MM.1S (cell line): Measurements from ENCODE around the gene PRLHR.

Experiments used
- DNase-seq: peaks from one replicate; pipeline ENCODE4 v3.0.0-alpha.2; 2015
- H2AFZ ChIP-seq: fragments of 300-600 bp; sonication (generic); 2 replicates; pipeline ENCODE4 v1.6.0; 2016; ENCODE audit warnings: antibody characterized with exemption, low read length
- H3F3A ChIP-seq: fragments of 300-600 bp; sonication (generic); 2 replicates; pipeline ENCODE4 v1.6.1; 2016; ENCODE audit warnings: mild to moderate bottlenecking, antibody characterized with exemption, low read length, moderate library complexity, mixed read lengths; ENCODE audit not compliant: insufficient read depth
- H3K27ac ChIP-seq: fragments of 300-600 bp; sonication (generic); 2 replicates; pipeline ENCODE4 v1.5.1; 2016; ENCODE audit warnings: mild to moderate bottlenecking, low read length
- H3K27me3 ChIP-seq: fragments of 300-600 bp; sonication (generic); replicated peaks from 2 replicates; pipeline ENCODE4 v1.6.0; 2016; ENCODE audit warnings: low read length; ENCODE audit not compliant: insufficient read depth
- H3K36me3 ChIP-seq: fragments of 300-600 bp; sonication (generic); replicated peaks from 2 replicates; pipeline ENCODE4 v1.6.1; 2016; ENCODE audit warnings: mild to moderate bottlenecking, low read length, mixed read lengths; ENCODE audit not compliant: insufficient read depth
- H3K4me1 ChIP-seq: fragments of 300-600 bp; sonication (generic); 2 replicates; pipeline ENCODE4 v1.6.1; 2016; ENCODE audit warnings: low read length, mixed read lengths
- H3K4me2 ChIP-seq: fragments of 300-600 bp; sonication (generic); 2 replicates; pipeline ENCODE4 v1.6.0; 2016; ENCODE audit warnings: low read depth, low read length
- H3K4me3 ChIP-seq: fragments of 300-600 bp; sonication (generic); 2 replicates; pipeline ENCODE4 v1.5.1; 2016; ENCODE audit warnings: low read length, mixed read lengths
- H3K79me2 ChIP-seq: fragments of 300-600 bp; sonication (generic); 2 replicates; pipeline ENCODE4 v1.6.1; 2016; ENCODE audit warnings: mixed run types, low read length, mixed read lengths
- H3K9ac ChIP-seq: fragments of 300-600 bp; sonication (generic); 2 replicates; pipeline ENCODE4 v1.6.1; 2016; ENCODE audit warnings: low read length, mixed read lengths
- H3K9me2 ChIP-seq: fragments of 300-600 bp; sonication (generic); replicated peaks from 2 replicates; pipeline ENCODE4 v1.6.1; 2016; ENCODE audit warnings: mild to moderate bottlenecking, low read length, mixed read lengths; ENCODE audit not compliant: insufficient read depth
- H3K9me3 ChIP-seq: fragments of 300-600 bp; sonication (generic); replicated peaks from 2 replicates; pipeline ENCODE4 v1.6.1; 2016; ENCODE audit warnings: mild to moderate bottlenecking, low read length, mixed read lengths; ENCODE audit not compliant: insufficient read depth
- H4K20me1 ChIP-seq: fragments of 300-600 bp; sonication (generic); 2 replicates; pipeline ENCODE4 v1.6.1; 2016; ENCODE audit warnings: mild to moderate bottlenecking, low read length, moderate library complexity, mixed read lengths; ENCODE audit not compliant: insufficient read depth
- EZH2 ChIP-seq: fragments of 300-600 bp; sonication (generic); optimal IDR thresholded peaks from 2 replicates; pipeline ENCODE3; 2017; ENCODE audit warnings: low read depth, mild to moderate bottlenecking, antibody characterized with exemption, low read length, mixed read lengths
- EZH2phosphoT487 ChIP-seq: fragments of 300-600 bp; sonication (generic); IDR thresholded peaks from 2 replicates; pipeline ENCODE4 v1.6.1; 2018; ENCODE audit warnings: antibody characterized with exemption, low read length
- TF ChIP-seq, protein P1 (sequence below): fragments of 300-600 bp; sonication (generic); IDR thresholded peaks from 2 replicates; pipeline ENCODE4 v1.5.1; 2016; ENCODE audit warnings: antibody characterized with exemption, low read length, mixed read lengths

Gene PRLHR

GRCh38 chr10:118566911-118567310 is 28.5 kb downstream of the PRLHR start:
- no peak overlapping the region for H3K27ac ChIP-seq
- H3K27me3 ChIP-seq = no peaks in the 10 kb centered on the region
- TF ChIP-seq, protein P1, sequence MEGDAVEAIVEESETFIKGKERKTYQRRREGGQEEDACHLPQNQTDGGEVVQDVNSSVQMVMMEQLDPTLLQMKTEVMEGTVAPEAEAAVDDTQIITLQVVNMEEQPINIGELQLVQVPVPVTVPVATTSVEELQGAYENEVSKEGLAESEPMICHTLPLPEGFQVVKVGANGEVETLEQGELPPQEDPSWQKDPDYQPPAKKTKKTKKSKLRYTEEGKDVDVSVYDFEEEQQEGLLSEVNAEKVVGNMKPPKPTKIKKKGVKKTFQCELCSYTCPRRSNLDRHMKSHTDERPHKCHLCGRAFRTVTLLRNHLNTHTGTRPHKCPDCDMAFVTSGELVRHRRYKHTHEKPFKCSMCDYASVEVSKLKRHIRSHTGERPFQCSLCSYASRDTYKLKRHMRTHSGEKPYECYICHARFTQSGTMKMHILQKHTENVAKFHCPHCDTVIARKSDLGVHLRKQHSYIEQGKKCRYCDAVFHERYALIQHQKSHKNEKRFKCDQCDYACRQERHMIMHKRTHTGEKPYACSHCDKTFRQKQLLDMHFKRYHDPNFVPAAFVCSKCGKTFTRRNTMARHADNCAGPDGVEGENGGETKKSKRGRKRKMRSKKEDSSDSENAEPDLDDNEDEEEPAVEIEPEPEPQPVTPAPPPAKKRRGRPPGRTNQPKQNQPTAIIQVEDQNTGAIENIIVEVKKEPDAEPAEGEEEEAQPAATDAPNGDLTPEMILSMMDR = no peak
- TF ChIP-seq EZH2phosphoT487 (no peak), EZH2 (no peak)
- no peak overlapping the region for H3K4me2 ChIP-seq
- H3K36me3 ChIP-seq = no peaks in the 10 kb centered on the region
- H2AFZ ChIP-seq = no peak overlapping the region
- H3K9ac ChIP-seq = no peak overlapping the region
- H4K20me1 ChIP-seq = no peaks in the 10 kb centered on the region
- H3F3A ChIP-seq = no peaks in the 10 kb centered on the region
- no peaks in the 10 kb centered on the region for H3K4me1 ChIP-seq
- DNase-seq = no peak
- H3K79me2 ChIP-seq = no peaks in the 10 kb centered on the region
- H3K4me3 ChIP-seq = no peak overlapping the region
- H3K9me2 ChIP-seq = no peaks in the 10 kb centered on the region
- H3K9me3 ChIP-seq = no peaks in the 10 kb centered on the region

DNA sequence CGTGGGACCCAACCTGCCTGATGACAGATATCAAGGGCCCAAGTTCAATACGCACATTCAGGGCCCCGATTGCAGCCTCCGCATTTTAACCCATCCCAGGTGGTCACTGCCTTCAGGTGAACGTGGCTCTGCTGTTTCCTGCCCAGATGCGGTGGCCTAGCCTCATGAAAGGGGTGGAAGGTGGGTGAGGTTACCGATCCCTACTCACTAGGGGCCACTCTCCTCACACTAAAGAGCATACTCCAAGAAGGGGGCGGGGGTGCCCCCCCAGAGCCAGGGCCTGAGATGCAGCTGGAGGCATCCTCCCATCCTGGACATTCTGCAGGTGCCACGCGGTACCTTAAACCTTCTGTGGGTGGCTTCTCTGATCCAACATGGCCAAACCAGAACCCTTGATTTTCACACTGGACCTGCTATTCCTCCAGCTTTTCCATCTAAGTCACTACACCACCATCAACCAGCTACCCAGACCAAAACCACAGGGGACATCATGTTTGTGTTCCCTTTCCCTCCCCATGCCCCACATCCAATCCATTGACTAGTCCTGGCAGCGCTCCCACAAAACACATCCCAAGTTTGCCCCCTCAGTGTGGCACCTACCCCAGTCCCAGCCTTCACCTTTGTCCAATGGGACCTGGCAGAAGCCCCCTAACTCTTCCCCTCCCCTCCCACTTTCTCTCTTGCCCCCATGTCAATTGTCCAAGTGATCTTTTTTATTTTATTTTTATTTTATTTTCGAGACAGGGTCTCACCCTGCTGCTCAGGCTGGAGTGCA is 30.0 kb downstream of the PRLHR start:
- TF ChIP-seq EZH2phosphoT487 (no peak), EZH2 (no peak)
- TF ChIP-seq, protein P1 = no peak
- no peak for DNase-seq
- H3K36me3 ChIP-seq = no peaks in the 10 kb centered on the region
- H3K4me2 ChIP-seq = no peak overlapping the region
- no peak overlapping the region for H2AFZ ChIP-seq
- no peaks in the 10 kb centered on the region for H4K20me1 ChIP-seq
- H3K4me3 ChIP-seq = no peak overlapping the region
- no peaks in the 10 kb centered on the region for H3F3A ChIP-seq
- no peak overlapping the region for H3K27ac ChIP-seq
- H3K9me3 ChIP-seq = no peaks in the 10 kb centered on the region
- no peaks in the 10 kb centered on the region for H3K79me2 ChIP-seq
- H3K9ac ChIP-seq = no peak overlapping the region
- no peaks in the 10 kb centered on the region for H3K27me3 ChIP-seq
- no peaks in the 10 kb centered on the region for H3K9me2 ChIP-seq
- no peaks in the 10 kb centered on the region for H3K4me1 ChIP-seq

- Histone ChIP-seq H3K9me3 (no peaks in the 10 kb centered on the region), H3K79me2 (no peaks in the 10 kb centered on the region), H3F3A (no peaks in the 10 kb centered on the region), H3K4me2 (no peak overlapping the region), H3K27ac (no peak overlapping the region), H3K4me3 (no peak overlapping the region), H3K27me3 (no peaks in the 10 kb centered on the region), H2AFZ (no peak overlapping the region), H3K4me1 (no peaks in the 10 kb centered on the region), H4K20me1 (no peaks in the 10 kb centered on the region), H3K9ac (no peak overlapping the region), H3K9me2 (no peaks in the 10 kb centered on the region), H3K36me3 (no peaks in the 10 kb centered on the region)
- no peak for TF ChIP-seq EZH2phosphoT487
- no peak for TF ChIP-seq EZH2
- TF ChIP-seq, protein P1 = no peak
- no peak for DNase-seq
Observed at GRCh38 chr10:118564652-118565051, 30.8 kb downstream of the PRLHR start.
